SIG-M5 treated with dmso at 0.1 percent for 504 hours (cell line): ENCODE results near the gene CUX1.

Experiments
- DNase-seq: peaks from one replicate; lab custom pipeline; 2025; ENCODE audit not compliant: unreplicated experiment; lab: John Stamatoyannopoulos, UW

Gene CUX1

DNA sequence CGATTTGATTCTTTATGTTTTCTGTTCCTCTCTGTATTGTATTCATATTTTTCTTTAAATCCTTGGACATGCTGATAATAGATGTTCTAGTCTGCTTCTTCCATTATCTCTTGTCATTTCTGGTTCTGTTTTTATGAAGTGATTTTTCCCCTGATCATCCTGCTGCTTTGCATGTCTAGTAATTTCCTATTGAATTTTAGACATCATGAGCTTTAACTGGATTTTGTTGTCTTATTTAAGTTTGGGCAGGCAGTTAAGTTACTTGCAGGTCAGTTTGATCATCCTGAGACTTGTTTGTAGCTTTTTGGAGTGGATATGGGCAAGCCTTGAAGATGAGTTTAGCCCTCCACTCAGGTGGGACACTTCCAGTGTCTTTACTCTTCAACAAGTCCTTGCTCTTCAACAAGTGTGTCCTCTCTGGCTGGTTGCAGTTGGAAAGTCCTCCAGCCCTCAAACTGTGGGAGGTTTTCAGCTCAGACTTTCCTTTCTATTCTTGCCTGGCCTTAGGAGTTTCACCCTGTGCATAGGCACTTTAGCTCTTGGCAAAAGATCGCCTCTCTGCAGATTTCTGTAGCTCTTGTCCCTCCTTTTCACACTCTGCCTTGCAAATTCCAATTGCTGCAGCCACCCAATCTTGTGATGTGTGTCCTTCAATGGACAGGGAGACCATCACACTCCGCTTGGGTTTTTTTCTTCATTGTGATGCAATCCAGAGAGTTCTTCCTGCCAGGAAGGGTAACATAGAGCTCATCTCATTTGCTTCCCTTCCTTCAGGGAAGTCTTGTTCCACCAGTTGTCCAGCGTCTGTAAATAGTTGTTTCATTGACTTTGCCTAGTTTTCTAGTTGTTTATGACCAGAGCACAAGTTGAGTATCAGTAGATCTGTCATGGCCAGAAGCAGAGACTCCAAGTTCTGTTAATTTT lies 272.0 kb downstream of the CUX1 start:
- no peak for DNase-seq

- no peak for DNase-seq
Observed at GRCh38 chr7:102093599-102094315, 276.3 kb downstream of the CUX1 start.

GRCh38 chr7:102094316-102094650 lies 276.9 kb downstream of the CUX1 start:
- no peak for DNase-seq

DNA sequence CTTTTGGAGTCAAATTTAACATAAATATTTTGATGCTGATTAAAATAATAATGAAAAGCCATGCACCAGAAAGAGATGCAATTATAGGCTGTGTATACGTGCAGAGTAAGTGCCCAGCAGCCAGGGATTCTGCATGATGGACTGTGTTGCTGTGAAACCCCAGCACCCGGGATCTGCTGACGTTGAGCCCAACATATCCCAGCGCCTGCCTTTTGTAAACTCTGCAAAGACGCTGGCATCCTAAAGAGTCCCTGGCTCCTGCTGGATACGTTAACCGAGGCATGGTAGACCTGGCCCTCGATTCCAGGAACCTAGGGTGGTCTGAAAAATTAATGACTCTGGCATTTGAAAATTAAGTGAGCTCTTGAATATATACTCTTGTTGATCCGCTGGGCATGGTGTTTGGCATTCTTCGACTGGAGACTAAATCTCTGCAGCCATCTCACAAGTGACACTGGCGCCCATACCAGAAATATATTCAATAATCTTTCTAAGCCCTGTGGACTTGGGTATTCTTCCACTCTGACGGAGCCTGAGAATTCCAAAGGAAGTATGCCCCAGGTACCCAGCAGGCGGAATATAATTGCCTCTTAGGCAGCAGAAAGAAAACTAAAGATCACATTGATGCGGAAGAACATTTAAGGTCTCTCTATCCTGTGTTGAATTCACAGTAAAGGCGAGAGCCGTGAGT lies 278.0 kb downstream of the CUX1 start:
- no peak for DNase-seq

- no peak for DNase-seq
Observed at GRCh38 chr7:102096012-102096332, 278.5 kb downstream of the CUX1 start.

DNA sequence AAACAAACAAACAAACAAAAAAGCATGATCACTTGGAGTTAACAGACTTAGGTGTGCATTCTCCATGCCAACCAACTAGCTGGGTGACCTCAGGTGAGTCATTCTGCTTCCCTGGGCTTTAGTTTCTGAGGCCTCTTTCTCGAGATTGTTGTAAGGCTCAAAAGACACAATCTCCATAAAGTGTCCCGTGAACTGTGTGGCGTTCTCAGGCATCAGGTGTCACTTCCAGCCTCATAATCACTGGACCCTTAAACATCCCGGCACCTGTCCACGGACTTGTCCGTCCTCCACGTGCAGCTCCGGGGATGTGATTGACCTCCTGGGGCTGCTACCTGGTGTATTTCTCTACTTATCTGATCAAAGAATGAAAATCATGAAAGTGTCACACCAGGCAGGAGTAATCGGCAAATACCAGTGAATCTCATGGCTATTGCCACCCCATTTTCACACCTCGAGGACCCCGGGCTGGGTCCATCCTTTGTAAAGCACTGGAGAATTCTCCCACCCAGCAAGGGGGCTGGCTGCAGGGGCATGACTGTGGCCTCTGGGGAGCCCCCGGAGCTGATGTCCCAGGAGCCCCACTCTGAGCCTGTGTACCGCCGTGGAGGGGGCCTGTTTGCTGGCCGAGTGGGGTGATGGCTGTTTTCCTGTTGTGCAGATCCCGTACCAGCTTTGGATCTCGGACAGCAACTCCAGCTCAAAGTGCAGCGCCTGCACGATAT lies 279.4 kb downstream of the CUX1 start:
- no peak for DNase-seq

- no peak for DNase-seq
Observed at GRCh38 chr7:102097601-102098161, 280.3 kb downstream of the CUX1 start.

DNA sequence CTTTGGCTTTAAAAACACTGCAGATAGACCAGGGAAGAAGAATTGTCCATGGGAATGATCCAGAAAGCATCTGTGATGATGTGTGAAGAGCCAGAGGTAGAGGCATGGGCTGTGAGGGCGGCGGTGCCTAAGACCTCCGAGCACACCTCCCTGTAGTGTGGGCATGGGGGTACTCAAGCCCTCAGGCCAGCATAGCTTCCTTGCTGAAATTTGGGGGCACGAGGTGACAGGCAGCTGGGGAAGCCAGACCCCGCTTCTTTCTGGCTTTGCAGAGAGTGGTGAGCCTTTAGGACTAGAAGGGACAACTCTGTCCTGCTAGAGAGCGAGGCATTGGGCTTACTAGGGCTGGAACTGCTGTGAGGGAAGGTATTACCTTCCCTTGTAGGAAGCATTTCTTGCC lies 281.6 kb downstream of the CUX1 start:
- no peak for DNase-seq

DNA sequence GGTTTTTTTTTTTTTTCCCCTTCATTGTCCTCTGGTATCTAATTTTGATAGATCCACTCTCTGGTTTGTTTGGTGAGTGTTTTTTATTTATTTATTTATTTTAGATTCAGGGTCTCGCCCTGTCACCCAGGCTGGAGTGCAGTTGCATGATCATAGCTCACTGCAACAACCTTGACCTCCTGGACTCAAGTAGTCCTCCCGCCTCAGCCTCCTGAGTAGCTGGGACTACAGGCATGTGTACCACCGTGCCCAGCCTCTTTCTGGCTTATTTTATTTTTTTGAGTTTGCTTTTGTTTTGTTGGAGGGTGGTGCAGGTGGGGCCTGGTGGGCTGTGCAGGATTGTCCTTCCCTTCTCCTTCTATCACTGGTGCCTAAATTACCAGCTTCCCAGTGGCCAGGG lies 282.0 kb downstream of the CUX1 start:
- DNase-seq, result no peak

DNA sequence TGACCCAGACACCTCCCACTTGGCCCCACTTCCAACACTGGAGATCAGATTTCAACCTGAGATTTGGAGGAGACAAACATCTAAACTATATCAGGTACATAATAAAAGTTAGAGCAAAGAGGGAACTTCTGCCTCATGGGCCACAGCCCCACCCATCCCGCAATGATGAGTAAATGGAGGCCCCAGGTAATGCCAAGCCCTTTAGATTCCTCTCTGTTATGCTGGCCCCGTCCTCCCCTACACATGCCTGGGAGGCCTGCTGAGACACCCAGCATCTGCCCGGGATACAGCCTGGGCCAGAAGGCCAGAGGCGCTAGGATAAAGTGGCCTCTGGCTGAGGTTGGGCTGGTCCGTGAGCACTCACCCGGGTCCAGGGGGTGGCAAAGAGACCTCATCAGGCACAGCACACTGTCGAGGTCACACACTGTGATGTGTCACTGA lies 283.7 kb downstream of the CUX1 start:
- DNase-seq, result no peak

- no peak for DNase-seq
Observed at GRCh38 chr7:102101926-102102325, 284.5 kb downstream of the CUX1 start.

- no peak for DNase-seq
Observed at GRCh38 chr7:102103027-102103372, 285.6 kb downstream of the CUX1 start.

DNA sequence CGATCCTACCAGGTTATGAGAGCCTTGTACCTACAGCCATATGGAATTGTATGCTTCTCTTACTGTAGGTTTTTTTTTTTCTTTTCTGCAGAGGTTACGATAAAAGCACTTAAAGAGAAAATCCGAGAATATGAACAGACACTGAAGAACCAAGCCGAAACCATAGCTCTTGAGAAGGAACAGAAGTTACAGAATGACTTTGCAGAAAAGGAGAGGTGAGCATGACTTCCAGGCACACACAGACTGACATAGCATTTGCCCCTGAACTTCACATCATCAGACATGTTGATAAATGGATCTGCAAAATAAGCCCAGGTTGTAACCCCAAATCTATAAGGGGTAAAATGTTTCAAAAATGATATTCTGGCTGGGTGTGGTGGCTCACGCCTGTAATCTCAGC lies 286.8 kb downstream of the CUX1 start:
- no peak for DNase-seq

DNA sequence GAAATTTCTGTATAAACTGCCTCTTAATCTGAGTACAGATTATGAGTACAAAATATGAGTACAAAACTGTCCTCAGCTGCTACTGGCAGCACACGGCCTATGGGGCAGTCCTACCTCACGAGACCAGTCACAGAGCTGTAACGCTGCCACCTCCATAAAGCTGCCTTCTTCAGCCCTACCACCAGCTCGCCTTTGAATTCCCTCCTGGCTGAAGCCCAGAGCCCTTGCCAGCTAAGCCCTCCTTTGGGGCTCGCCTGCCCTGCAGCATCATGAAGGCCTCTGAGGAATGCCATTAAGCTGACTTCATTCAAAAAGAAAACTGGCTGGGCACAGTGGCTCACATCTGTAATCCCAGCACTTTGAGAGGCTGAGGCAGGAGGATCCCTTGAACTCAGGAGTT lies 289.2 kb downstream of the CUX1 start:
- no peak for DNase-seq

DNA sequence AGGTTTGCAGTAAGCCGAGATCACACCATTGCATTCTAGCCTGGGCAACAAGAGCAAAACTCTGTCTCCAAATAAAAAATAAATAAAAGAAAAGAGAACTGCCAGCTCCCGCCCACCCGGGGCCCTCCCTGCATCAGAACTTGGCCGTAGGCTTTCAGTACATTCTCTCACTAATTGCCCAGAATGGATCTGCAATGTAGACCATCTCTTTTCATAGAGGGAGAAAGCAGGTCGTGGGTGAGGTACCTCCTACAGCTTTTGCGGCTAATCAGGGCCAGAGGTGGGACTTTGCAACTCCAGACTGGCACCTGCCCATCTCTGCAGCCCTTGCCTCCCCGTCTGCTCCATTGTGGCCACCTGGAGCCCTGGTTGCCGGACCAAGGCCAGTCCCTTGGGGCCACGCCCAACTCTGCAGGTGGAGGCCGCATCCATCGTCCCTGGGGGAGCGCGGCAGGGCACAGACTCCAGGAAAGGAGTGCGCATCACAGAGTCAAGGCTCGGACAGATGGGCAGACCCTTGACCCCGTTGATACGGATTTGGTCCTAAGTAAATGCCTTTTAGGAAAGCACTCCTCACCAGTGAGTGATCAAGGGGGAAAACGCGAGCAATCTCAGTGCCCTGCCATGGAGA lies 290.2 kb downstream of the CUX1 start:
- DNase-seq, result no peak

DNA sequence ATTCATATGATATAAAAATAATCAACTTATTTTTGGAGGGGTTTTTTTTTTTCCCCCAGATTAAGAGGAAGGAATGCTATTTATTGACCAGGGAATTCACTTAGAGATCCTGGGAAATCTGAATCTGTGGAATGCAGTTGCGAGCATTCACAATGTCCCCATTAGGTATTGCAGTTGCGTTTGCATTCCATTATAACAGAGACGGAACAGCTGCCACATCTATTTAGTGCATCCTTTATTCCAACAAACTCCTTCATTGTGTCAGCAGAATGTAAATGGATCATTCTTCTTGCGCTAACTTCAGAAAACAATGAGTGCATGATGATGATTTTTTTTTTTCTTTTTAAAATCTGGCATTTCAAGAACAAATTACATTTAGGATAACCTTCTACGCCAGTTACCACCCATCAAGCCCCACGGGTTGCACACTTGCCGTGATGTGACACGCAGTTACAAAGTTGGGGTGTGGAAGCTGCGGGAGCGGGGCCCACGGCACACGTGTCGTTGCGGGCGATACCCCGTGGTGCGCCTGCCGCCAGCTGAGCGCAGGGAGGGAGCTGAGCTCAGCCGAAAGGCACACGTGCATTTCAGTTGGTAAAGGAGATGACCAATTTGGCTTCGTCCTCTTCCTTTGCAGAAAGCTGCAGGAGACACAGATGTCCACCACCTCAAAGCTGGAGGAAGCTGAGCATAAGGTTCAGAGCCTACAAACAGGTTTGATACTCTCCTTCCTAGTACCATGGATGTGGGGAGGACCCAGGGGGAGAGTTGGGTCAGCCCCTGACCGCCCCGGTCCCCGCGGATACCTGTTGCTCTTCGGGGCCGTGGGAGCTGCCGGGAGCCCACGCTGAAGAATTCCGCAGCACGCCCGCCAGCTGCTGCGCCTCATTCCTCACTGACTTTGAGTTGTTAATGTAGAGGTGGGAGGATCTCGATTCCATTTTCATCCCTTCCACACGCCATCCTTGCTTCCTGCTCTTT lies 293.9 kb downstream of the CUX1 start:
- DNase-seq, result no peak

- no peak for DNase-seq
Observed at GRCh38 chr7:102115181-102115580, 297.8 kb downstream of the CUX1 start.

DNA sequence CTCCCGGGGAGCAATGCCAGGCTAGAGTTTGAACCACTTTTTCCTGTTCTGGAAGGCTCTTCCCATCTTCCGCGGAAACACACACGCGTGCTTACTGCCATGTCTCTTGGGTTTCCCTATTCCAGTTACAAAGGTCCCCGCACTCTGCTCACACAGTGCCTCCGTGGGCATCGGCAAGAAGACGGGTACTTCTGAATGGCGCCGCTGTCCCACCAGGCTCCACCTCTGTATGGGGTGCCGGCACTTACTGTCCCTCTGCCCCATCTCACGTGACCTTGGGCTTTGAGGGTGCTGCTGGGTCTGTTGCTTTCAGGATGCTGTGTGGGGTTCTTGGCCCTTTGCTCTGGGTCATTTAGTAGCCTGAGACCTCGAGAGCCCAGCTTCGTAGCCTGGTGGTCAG lies 298.5 kb downstream of the CUX1 start:
- DNase-seq, result no peak

DNA sequence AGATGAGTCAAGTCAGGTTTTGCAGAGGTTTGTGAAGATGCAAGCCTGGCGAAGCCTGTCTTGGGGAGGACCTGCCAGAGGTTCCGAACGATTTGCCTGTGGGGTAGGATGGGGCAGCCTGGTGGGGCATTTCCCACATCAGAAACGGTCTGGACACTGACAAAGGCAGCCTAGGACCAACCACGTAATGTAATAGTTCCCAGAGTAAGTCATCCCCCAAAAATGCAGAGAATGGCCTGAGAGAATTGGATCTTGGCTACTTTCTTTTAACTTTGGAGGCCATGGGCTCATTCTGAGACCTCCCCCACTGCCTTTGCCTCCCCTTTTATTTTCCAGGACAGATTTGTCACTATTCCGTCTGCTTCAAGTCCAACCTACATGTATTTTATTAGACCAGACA lies 300.3 kb downstream of the CUX1 start:
- DNase-seq, result no peak
